H1 (cell line): ENCODE data around the gene GPANK1. TPM values are rescaled to one million over a fixed set of nuclear protein-coding genes. Genes with fewer than 3 reads are reported as not detected.

Experiments used
- CTCF ChIA-PET: fragments of 300-600 bp; sonication (Branson Sonifier 250); formaldehyde crosslinking; loops from one replicate; lab custom pipeline; 2021; ENCODE audit not compliant: partially characterized antibody; lab: Charles Lee
- POLR2A ChIA-PET: fragments of 300-600 bp; sonication (Branson Sonifier 250); formaldehyde crosslinking; loops from one replicate; lab custom pipeline; 2021; ENCODE audit warnings: inconsistent platforms; ENCODE audit not compliant: partially characterized antibody; lab: Charles Lee
- DNase-seq, 2 experiments: peaks; one replicate each; pipeline versions ENCODE4 v3.0.0 to v3.0.0-alpha.2; 2010 to 2022; ENCODE audit warnings: low spot score in 2 of 2, low read depth in 1 of 2, mixed read lengths in 1 of 2
- FAIRE-seq: peaks from 2 replicates; lab custom pipeline; 2011; peaks lifted over from hg19 to GRCh38; lab: Jason Lieb, UNC
- H2AFZ ChIP-seq: 2 replicates; pipeline ENCODE4 v1.8.1; 2012; ENCODE audit warnings: low read length, inconsistent platforms
- H2AK5ac ChIP-seq: 2 replicates; pipeline ENCODE4 v1.6.1; 2013; ENCODE audit warnings: low read depth, low read length
- H2BK120ac ChIP-seq: replicated peaks from 2 replicates; pipeline ENCODE3; 2013; ENCODE audit warnings: low read depth, low read length, inconsistent platforms
- H2BK12ac ChIP-seq: 2 replicates; pipeline ENCODE4 v1.6.1; 2013; ENCODE audit warnings: low read depth, low read length
- H2BK15ac ChIP-seq: 2 replicates; pipeline ENCODE4 v1.6.1; 2013; ENCODE audit warnings: low read length
- H2BK20ac ChIP-seq: 2 replicates; pipeline ENCODE4 v1.6.1; 2013; ENCODE audit warnings: low read length
- H2BK5ac ChIP-seq: 2 replicates; pipeline ENCODE4 v1.6.1; 2013; ENCODE audit warnings: low read depth, low read length
- H3K14ac ChIP-seq: 2 replicates; pipeline ENCODE4 v1.6.1; 2013; ENCODE audit warnings: inconsistent platforms; ENCODE audit not compliant: insufficient read length
- H3K18ac ChIP-seq: 2 replicates; pipeline ENCODE4 v1.6.1; 2013; ENCODE audit warnings: low read length; ENCODE audit errors: extremely low read depth
- H3K23ac ChIP-seq: 2 replicates; pipeline ENCODE4 v1.6.1; 2013; ENCODE audit warnings: inconsistent platforms; ENCODE audit not compliant: insufficient read length
- H3K23me2 ChIP-seq: 2 replicates; pipeline ENCODE4 v1.6.1; 2013; ENCODE audit warnings: low read depth, low read length
- H3K27ac ChIP-seq: 2 replicates; pipeline ENCODE4 v1.6.1; 2011; ENCODE audit warnings: low read depth, low read length, inconsistent platforms
- H3K27me3 ChIP-seq, 4 experiments: replicated peaks in 1 of 4; 1 replicate in 1 of 4; 2 replicates in 3 of 4; pipeline versions ENCODE4 v1.6.1 to v1.8.1; 2011 to 2013; ENCODE audit warnings: low read length in 3 of 4, mild to moderate bottlenecking in 3 of 4, inconsistent platforms in 2 of 4, mixed read lengths in 2 of 4, moderate library complexity in 1 of 4; ENCODE audit not compliant: control insufficient read depth in 3 of 4, insufficient read depth in 3 of 4; ENCODE audit errors: extremely low read depth in 1 of 4
- H3K36me3 ChIP-seq, 4 experiments: 2 replicates each; pipeline versions ENCODE4 v1.6.1 to v1.8.1; 2011 to 2013; ENCODE audit warnings: mild to moderate bottlenecking in 4 of 4, low read length in 3 of 4, moderate library complexity in 2 of 4, control low read depth in 1 of 4, inconsistent platforms in 1 of 4; ENCODE audit not compliant: insufficient read depth in 4 of 4, control insufficient read depth in 2 of 4
- H3K4ac ChIP-seq: replicated peaks from 2 replicates; pipeline ENCODE3; 2013; ENCODE audit warnings: low read length, low read depth, mixed read lengths, inconsistent platforms; ENCODE audit not compliant: insufficient read length
- H3K4me1 ChIP-seq, 4 experiments: replicated peaks in 1 of 4; 1 replicate in 1 of 4; 2 replicates in 3 of 4; pipeline versions ENCODE4 v1.6.1 to v1.8.1; 2011 to 2013; ENCODE audit warnings: low read length in 3 of 4, inconsistent platforms in 2 of 4, mixed read lengths in 1 of 4; ENCODE audit not compliant: insufficient read depth in 4 of 4, control insufficient read depth in 3 of 4
- H3K4me2 ChIP-seq, 2 experiments: 2 replicates each; pipeline versions ENCODE4 v1.6.1 to v1.8.1; 2011 to 2013; ENCODE audit warnings: low read depth in 2 of 2, low read length in 2 of 2, control low read depth in 1 of 2, inconsistent platforms in 1 of 2, mild to moderate bottlenecking in 1 of 2; ENCODE audit not compliant: insufficient read depth in 1 of 2
- H3K4me3 ChIP-seq, 4 experiments: fragments of 200-600, 300-600 bp in 1 of 4; sonication (generic), shearing (Covaris generic), sonication (Bioruptor Twin) in 1 of 4; 2 replicates each; pipeline versions ENCODE4 v1.5.1 to v1.8.1; 2011 to 2016; ENCODE audit warnings: low read length in 4 of 4, low read depth in 3 of 4, control low read depth in 2 of 4, inconsistent platforms in 2 of 4, mild to moderate bottlenecking in 2 of 4, mixed read lengths in 1 of 4, moderate library complexity in 1 of 4; ENCODE audit not compliant: insufficient read depth in 2 of 4; ENCODE audit errors: extremely low read depth in 1 of 4
- H3K56ac ChIP-seq: replicated peaks from 2 replicates; pipeline ENCODE3; 2013; ENCODE audit warnings: low read depth, mild to moderate bottlenecking, mixed read lengths, low read length, inconsistent platforms; ENCODE audit not compliant: insufficient read length
- H3K79me1 ChIP-seq: 2 replicates; pipeline ENCODE4 v1.6.1; 2013; ENCODE audit warnings: low read depth, low read length, control low read depth
- H3K79me2 ChIP-seq, 2 experiments: 2 replicates each; pipeline versions ENCODE4 v1.6.1 to v1.8.1; 2012 to 2013; ENCODE audit warnings: low read length in 2 of 2, mild to moderate bottlenecking in 2 of 2, inconsistent platforms in 1 of 2; ENCODE audit not compliant: insufficient read depth in 2 of 2, control insufficient read depth in 1 of 2
- H3K9ac ChIP-seq, 4 experiments: replicated peaks in 1 of 4; 1 replicate in 1 of 4; 2 replicates in 3 of 4; pipeline versions ENCODE4 v1.6.1 to v1.8.1; 2011 to 2013; ENCODE audit warnings: low read depth in 3 of 4, low read length in 3 of 4, control low read depth in 2 of 4, mild to moderate bottlenecking in 2 of 4, moderate library complexity in 2 of 4, inconsistent platforms in 1 of 4; ENCODE audit errors: extremely low read depth in 1 of 4
- H3K9me3 ChIP-seq, 2 experiments: 2 replicates each; pipeline versions ENCODE4 v1.6.1 to v1.8.1; 2012 to 2013; ENCODE audit warnings: mild to moderate bottlenecking in 2 of 2, moderate library complexity in 2 of 2, control low read depth in 1 of 2, inconsistent platforms in 1 of 2, low read depth in 1 of 2, low read length in 1 of 2, mixed read lengths in 1 of 2; ENCODE audit not compliant: insufficient read depth in 2 of 2
- H4K20me1 ChIP-seq, 2 experiments: replicated peaks in 1 of 2; 2 replicates each; pipeline versions ENCODE3 to v1.8.1; 2011 to 2013; ENCODE audit warnings: inconsistent platforms in 2 of 2, low read length in 2 of 2, mild to moderate bottlenecking in 1 of 2; ENCODE audit not compliant: insufficient read depth in 2 of 2, control insufficient read depth in 1 of 2
- H4K5ac ChIP-seq: 2 replicates; pipeline ENCODE4 v1.6.1; 2013; ENCODE audit warnings: low read length, low read depth, mixed read lengths, inconsistent platforms; ENCODE audit not compliant: insufficient read length
- H4K8ac ChIP-seq: 2 replicates; pipeline ENCODE4 v1.8.0; 2013; ENCODE audit warnings: mild to moderate bottlenecking, moderate library complexity, low read length, inconsistent platforms; ENCODE audit not compliant: insufficient read depth; ENCODE audit errors: extremely low read depth
- H4K91ac ChIP-seq: replicated peaks from 2 replicates; pipeline ENCODE3; 2013; ENCODE audit warnings: low read length, mixed read lengths, inconsistent platforms; ENCODE audit not compliant: insufficient read length
- ASH2L ChIP-seq: fragments of 200-600, 300-600 bp; sonication (generic); IDR thresholded peaks from one replicate; pipeline ENCODE4 v1.7.1; 2017; ENCODE audit warnings: low read length
- KDM5A ChIP-seq: fragments of 200-600 bp; IDR thresholded peaks from 2 replicates; pipeline ENCODE4 v1.7.1; 2012; ENCODE audit warnings: mild to moderate bottlenecking, low read length, inconsistent platforms, mixed read lengths
- SP4 ChIP-seq: IDR thresholded peaks from 2 replicates; pipeline ENCODE4 v1.6.1; 2012; ENCODE audit warnings: low read length, inconsistent platforms
- WGBS, 2 experiments: shearing (Covaris generic) in 1 of 2; methylation state at CpG; one replicate each; pipeline versions ENCODE4 v1.1.6 to v1.1.7; 2013 to 2015; ENCODE audit warnings: low lambda C conversion rate in 2 of 2, mixed read lengths in 2 of 2, inconsistent platforms in 1 of 2, low coverage in 1 of 2, missing lambda C conversion rate in 1 of 2; ENCODE audit not compliant: insufficient replicate concordance in 2 of 2, insufficient coverage in 1 of 2, insufficient read length in 1 of 2; ENCODE audit errors: extremely low coverage in 1 of 2, missing lambda C conversion rate in 1 of 2; 5-methylcytosine and 5-hydroxymethylcytosine counted together
- polyA plus RNA-seq, 7 experiments: library from polyadenylated mRNA; depleted of rRNA in 3 of 7; stranded (reverse) in 5 of 7; unstranded in 2 of 7; fragments of >200 nt in 5 of 7; fragments of 200-250 nt in 2 of 7; gene quantifications; 1 replicate in 5 of 7; 2 replicates in 1 of 7; 4 replicates in 1 of 7; pipeline versions ENCODE4 v1.2.1 to v1.2.3, GENCODE V29; 2011 to 2013; ENCODE audit warnings: missing spikeins in 2 of 7, mixed read lengths in 2 of 7
- total RNA-seq: library from RNA; stranded (reverse); fragmentation: NEBNext Ultra II Directional; extraction: Animal tissue kit (Norgen Biotek cat#: 25700); gene quantifications from 2 replicates; pipeline ENCODE4 v1.2.1, GENCODE V29; 2021

GPANK1 gene
- total and polyA plus RNA-seq, 2 of the 8 experiments (the other 6 are each of a cell fraction or from before 2014, with no cell fraction given): 24.5 to 30.2 TPM

GRCh38 chr6:31621320-31621939, 43.4 kb downstream of the GPANK1 start:
- no peaks in the 10 kb centered on the region for H3K9me3 ChIP-seq
- peaks cover 24 to 46% of the 10 kb centered on the region in 2 experiments for H3K79me2 ChIP-seq
- H3K4ac ChIP-seq: peak overlapping the region; percentile 65
- H4K20me1 ChIP-seq: peaks cover 4 to 14% of the 10 kb centered on the region in 2 experiments
- peak overlapping the region; percentile 81 to 93 for H3K4me2 ChIP-seq
- peak overlapping the region; percentile 99; the same call in 1 of the 2 replicates for H4K8ac ChIP-seq
- H4K91ac ChIP-seq: peak overlapping the region; percentile 75
- H3K9ac ChIP-seq: peak overlapping the region; percentile 93 to 94 (median 94)
- H3K23ac ChIP-seq: peak overlapping the region; percentile 19
- no peak overlapping the region for H2BK15ac ChIP-seq
- no peak overlapping the region for H2AFZ ChIP-seq
- H2AK5ac ChIP-seq: peak overlapping the region; percentile 61; the same call in 1 of the 2 replicates
- peak overlapping the region; percentile 73 for H3K14ac ChIP-seq
- H3K27me3 ChIP-seq: no peaks in the 10 kb centered on the region
- H4K5ac ChIP-seq: peak overlapping the region; percentile 85
- FAIRE-seq: no peak
- peak overlapping the region; percentile 89 for H2BK5ac ChIP-seq
- ChIA-PET CTCF (interaction anchor here (0.9 to 2.7 kb wide), 8 partner anchors 13 to 108 kb away, joined by 3 to 9 read pairs (median 5); partner anchors contain the start of genes ATP6V1G2, BAG6, DDAH2 and LST1), POLR2A (interaction anchor here (0.8 to 34.9 kb wide), 21 partner anchors 9 to 351 kb away, joined by 3 to 883 read pairs (median 5); partner anchors contain the start of genes APOM, ATP6V1G2, BAG6 and C6orf47)
- peak overlapping the region; percentile 88 to 98 (median 98) for H3K4me3 ChIP-seq
- H3K36me3 ChIP-seq: peaks cover 33 to 46% (median 36%) of the 10 kb centered on the region in 4 experiments
- no peak for DNase-seq
- no peak overlapping the region for H2BK20ac ChIP-seq
- peaks cover 6% of the 10 kb centered on the region; the same call in 1 of the 2 replicates for H3K23me2 ChIP-seq
- H3K18ac ChIP-seq: peak overlapping the region; percentile 81; the same call in 1 of the 2 replicates
- peaks cover 0 to 2% (median 0%) of the 10 kb centered on the region in 4 experiments; a peak in 1 of 7 replicates for H3K4me1 ChIP-seq
- peak overlapping the region; percentile 36 for H2BK120ac ChIP-seq
- peaks cover 11% of the 10 kb centered on the region; the same call in 1 of the 2 replicates for H3K79me1 ChIP-seq
- H3K56ac ChIP-seq: peak overlapping the region; percentile 83
- TF ChIP-seq KDM5A: 0 out of 2 replicates have a peak, but pooled peaks have one; percentile 6
- TF ChIP-seq ASH2L: peak; percentile 3
- no peak for TF ChIP-seq SP4
- WGBS, 2 experiments: 13% methylated on average over 15 of the region's 15 CpGs; no CpG with 5 or more reads in 1 of the 2 experiments
- peak overlapping the region; percentile 95 for H3K27ac ChIP-seq
- no peak overlapping the region; the same call in 1 of the 2 replicates for H2BK12ac ChIP-seq
